GM23248 (cell line): ENCODE results near the gene NCOA7.

Experiments
- EZH2 ChIP-seq: fragments of 200-600 bp; sonication (generic); IDR thresholded peaks from 2 replicates; pipeline ENCODE4 v1.6.1; 2018; ENCODE audit warnings: antibody characterized with exemption, mild to moderate bottlenecking; ENCODE audit not compliant: insufficient read depth, poor library complexity, severe bottlenecking
- EZH2phosphoT487 ChIP-seq: fragments of 200-600 bp; sonication (generic); IDR thresholded peaks from 2 replicates; pipeline ENCODE4 v1.6.1; 2018; ENCODE audit warnings: antibody characterized with exemption, moderate library complexity, mild to moderate bottlenecking, low read depth; ENCODE audit not compliant: insufficient read depth

- TF ChIP-seq EZH2 (no peak), EZH2phosphoT487 (no peak)
Observed at GRCh38 chr6:125904871-125905270, 114.1 kb downstream of the NCOA7 start.
